ENCODE data around the gene CRIM1.

The CRIM1 gene

DNA sequence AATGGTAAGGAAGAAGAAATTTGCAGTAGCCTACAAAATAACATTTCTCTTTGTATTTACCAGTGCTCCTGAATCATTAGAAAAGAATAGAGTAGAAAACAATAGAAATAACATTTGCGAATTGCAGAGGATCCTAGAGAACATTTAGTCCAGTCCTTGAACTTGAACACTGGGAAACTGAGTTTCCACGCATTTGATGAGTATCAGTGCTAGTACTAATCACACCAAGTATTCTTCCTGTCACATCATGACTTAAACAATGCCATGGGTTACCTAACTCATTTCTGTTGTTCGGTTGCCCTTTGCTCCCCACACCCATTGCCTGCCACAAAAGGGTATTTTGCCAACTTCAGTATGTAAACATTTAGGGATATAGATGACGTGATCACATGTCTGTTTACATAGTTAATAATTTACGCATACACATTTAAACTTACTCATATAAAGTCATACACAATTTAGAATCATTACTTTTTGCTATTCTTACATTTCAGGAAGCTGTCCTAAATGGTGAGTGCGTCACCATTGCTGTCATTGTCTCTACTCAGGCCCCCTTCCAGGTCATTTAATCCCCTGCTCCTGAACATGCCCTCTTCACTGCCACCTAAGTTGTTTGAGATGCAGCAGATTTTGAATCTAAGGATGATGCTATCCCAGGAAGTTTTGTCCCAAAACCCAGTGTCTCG is 42.3 kb downstream of the CRIM1 start:
- DNase-seq (ENCODE audit: low spot score): no peak

- no peak for DNase-seq (ENCODE audit: low spot score)
These were observed 43.5 kb downstream of the CRIM1 start for GRCh38 chr2:36399050-36399449.

DNA sequence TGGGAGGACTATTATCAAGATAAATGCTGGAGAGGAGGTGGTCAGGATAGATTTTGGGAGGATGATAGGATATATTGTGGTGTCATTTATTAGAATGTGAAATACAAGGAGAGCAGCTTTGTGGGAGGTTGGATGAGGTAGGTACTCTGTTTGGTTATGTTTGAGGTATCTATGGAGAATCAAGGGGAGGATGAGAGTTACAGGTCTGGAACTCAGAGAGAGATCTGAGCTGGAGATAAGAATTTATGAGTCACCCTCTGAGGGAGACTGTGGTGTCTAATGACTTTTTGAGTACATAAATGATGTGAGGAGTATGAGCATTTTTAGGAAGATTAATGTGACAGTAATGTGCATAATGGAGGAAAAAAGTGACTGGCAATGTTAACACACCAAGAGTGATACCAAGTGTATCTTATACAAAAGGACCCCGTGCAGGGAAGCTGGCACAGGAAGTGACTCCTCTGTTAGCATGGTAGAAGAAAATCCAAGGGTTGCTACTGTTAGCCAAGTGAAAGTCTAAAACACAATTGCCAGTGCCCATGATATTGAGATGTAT is 48.2 kb downstream of the CRIM1 start:
- no peak for DNase-seq (ENCODE audit: low spot score)

- no peak for DNase-seq (ENCODE audit: low spot score)
These were observed 48.7 kb downstream of the CRIM1 start for GRCh38 chr2:36404318-36404717.

DNA sequence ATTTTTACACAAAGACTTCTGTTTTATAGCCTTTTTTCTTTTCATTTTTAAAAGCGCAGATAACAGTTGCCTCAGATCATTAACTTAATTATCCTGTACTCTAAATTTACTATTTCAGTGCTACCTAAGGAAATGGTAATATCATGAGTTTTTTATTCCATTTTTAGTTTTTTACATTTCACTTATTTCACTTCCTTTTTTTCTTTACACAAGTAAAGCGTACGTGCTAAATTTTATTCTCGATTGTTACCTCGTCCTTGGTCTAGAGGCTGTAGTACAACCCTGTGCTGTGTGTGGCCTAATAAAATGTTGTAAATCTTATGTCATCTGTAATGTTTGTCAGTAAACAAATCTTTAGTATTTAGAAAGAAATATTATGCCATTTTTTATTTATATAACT is 49.2 kb downstream of the CRIM1 start:
- DNase-seq (ENCODE audit: low spot score): no peak

DNA sequence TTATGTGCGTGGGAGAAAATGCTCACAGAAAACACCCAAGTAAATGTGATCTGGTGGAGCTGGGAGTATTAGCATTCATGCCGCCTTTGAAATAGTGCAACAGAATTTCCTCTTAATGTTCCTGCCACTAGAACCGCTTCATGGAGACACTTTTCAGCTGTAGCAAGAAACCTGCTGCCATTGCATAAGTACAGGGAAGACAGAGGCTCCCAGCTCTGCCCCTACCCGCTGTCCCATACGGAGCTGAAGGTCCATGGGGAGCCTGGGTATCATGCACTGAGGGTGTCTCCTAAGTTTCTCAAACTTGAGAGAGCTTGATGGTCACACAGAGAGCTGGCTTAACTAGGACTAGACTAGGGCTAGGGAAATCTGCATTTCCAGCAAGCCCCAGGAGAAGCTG is 49.6 kb downstream of the CRIM1 start:
- no peak for DNase-seq (ENCODE audit: low spot score)

DNA sequence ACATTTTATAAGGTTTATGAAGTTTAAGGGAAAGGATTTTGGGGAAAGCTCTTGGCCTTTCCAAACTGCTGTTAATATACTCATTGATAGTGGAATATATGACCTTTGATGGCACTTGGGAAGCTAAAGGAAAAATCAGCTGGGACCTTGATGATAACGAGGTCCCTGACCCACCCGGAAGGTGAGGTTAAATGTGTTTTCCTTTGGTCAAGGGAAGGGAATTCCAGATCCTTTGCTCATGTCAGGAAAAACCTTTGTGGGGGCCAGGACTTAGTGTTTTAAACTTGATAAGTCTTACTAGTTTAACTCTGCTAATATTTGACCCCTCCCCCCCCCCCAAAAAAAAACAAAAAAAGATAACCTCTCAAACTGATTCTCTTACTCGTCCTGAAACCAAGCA is 50.7 kb downstream of the CRIM1 start:
- DNase-seq (ENCODE audit: low spot score): no peak

DNA sequence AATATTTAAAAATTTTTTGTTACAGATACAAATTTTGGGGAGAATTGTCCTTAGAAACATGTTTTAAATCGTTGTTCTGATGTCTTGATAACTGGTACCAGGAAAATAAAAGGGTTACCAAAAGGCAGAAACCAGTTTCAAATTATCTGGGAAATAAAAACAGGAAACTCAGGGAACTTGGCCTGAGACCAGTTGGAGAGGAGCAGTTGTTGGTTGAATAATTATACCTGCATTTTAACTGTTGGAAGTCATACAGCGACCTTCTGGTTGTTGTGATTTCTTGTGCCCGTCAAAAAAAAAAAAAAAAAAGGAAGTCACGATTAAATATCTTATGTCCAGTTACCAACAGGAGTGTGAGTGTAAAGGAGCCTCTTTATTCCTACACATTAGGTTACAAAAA is 51.8 kb downstream of the CRIM1 start:
- DNase-seq (ENCODE audit: low spot score): no peak

GRCh38 chr2:36408198-36408703 is 52.7 kb downstream of the CRIM1 start:
- DNase-seq (ENCODE audit: low spot score): peak; percentile 72

- DNase-seq (ENCODE audit: low spot score): no peak
These were observed 53.8 kb downstream of the CRIM1 start for GRCh38 chr2:36409335-36409734.

DNA sequence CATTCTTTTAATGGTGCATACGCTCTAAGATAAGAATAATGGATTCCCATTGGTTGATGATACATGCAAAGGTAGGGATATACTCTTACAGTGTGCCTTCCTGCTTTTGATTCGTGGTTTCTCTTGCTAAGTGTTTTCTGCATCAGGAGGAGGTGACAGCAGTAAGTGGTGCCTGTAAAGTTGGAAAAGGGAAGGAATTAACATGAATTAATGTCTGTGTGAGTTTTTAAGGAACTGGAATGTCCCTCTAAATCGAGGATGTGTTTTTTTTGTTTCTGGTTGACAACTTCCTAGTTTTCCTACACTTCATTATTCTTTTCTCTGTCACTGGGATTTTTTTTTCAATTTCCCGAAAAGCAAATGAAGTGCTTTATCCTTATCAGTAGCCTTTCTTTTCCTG is 54.4 kb downstream of the CRIM1 start:
- no peak for DNase-seq (ENCODE audit: low spot score)

GRCh38 chr2:36410681-36411080 is 55.1 kb downstream of the CRIM1 start:
- DNase-seq (ENCODE audit: low spot score): no peak

DNA sequence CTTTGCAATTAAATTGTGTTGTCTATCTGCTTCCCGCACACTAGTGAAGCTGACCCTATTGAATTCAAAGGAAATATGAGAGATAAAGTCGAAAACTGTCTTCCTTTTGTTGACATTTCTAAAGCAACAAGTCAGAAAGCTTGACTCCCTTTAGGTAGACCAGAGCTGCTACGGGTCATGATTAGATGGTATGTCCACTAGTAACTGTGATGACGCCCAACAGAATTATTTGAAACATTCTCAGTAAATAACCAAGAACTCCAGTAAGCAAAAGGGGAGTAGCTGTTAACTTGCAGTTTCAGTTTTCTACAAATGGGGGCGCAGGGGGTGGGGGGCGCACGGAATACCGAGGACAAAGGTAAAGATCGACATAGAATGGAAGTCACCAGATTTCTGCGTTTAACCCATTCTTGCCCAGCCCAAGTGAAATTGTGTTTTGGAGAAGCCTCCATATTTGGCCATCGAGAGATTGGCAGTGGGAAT is 56.4 kb downstream of the CRIM1 start:
- DNase-seq (ENCODE audit: low spot score): no peak

- no peak for DNase-seq (ENCODE audit: low spot score)
These were observed 57.6 kb downstream of the CRIM1 start for GRCh38 chr2:36413218-36413617.

DNA sequence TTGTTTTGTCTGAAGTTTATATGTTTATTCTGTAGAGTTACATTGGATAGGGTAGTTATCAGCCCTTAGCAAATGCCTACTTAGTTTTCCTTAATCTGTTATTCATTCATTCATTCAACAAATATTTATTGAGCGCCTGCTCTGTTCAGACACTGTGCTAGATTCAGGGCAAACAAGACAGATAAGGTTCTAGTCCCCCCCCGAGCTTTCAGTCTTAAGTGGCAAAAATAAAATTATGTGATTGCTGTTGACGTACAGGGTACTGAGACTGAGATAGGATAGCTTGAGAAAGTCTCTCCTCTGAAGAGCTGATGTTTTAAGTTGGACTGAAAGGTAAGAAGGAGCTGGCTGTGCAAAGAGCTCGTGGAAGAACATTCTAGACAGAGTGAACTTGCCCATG is 58.7 kb downstream of the CRIM1 start:
- no peak for DNase-seq (ENCODE audit: low spot score)

DNA sequence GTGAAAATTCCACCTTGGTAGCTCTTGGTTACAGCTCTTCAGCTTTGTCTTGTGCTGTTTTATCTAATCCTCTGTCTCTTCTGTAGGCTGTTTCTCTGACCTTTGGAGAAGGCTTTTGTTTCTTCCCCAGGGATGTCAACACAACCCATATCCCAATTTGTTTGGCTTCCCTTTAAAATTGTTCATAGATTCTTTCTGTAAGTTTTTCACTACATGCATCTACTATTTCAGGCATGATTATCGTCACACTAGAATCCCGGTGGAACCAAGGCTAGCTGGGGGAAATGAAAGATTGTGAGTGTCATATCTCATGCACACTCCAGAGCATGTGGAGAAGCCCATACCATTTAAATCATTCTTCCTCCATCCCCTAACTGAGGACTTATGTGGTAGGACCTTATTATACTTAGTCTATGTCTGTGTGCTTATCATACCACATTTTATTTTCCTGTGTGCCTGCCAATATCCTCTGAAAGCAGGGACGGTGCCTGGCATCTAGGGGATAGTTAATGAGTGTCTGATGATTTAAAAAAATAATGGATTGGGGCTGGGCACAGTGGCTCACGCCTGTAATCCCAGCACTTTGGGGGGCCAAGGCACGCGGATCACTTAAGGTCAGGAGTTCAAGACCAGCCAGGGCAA is 59.9 kb downstream of the CRIM1 start:
- no peak for DNase-seq (ENCODE audit: low spot score)

DNA sequence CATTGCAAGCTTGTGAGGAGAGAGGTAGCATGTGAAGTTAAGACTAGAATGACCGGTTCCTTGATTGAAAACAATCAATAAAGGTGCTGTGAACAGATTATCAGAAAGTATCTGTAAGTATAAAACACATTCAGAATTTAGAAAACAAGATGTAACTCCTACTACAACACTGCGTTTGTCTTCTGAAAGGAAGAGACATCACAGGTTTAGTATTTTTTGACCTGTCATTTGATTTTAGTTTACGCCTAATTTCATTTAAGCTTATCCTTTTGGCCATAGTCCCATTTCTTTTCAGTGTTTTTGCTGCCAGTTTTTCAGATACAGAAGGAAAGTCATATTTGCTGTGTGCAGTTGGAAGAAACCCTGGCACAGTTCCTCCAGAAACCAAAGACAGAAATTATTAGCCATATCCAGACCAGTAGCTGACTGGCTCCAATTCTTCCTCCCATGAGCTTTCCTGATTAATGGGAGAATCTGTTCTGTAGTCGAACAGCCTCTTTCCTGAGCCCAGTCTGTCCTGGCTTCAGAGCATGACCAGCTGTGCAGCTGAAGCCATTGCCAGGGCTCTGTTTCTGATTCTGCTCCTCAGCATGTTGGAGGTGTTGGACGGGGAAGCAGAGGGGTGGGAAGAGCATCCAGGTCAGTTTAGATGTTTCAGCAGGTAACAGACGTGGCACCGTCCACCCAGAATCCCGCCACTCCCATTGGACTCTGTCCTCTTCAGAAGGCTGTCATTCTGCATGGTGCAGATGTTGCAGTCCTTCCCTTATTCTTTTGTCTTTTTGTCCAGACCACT is 61.0 kb downstream of the CRIM1 start:
- DNase-seq (ENCODE audit: low spot score): no peak

- DNase-seq (ENCODE audit: low spot score): no peak
These were observed 65.1 kb downstream of the CRIM1 start for GRCh38 chr2:36420569-36421181.

DNA sequence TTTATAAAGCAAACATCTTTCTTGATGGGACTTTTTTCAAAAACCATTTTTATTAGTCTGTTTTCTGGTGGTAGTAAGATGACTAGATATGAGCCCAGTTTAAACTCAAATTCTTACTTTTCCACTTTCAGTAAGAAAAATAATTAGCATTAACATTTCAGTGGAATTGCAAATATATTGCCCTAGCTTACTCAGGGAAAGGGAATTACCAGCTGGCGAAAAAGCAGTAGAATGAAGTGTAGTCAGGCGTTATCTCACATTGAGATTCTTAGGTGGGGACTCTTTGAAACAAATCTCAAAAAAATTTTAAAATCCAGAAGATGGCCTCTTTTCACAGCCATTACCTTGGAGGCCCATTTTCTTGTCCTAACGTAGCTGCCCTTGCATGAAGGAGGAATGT is 65.8 kb downstream of the CRIM1 start:
- DNase-seq (ENCODE audit: low spot score): no peak

DNA sequence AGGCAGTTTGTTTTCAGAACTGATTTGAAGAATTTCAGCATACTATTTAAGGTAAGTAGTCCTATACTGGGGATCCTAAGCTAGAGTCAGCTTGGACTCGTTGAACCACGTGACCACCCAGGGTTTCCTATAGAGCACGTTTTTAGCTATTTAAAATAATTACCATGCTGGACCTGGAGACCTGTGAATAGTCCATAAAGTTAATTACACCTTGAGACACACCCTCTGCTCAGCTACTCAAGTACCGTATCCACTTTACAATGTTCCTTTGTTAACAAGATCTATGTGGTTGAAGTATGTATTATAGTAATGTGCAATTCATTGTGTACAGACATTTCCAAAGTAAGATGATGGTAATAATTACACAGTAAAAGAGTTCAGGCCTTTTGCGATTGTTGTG is 67.6 kb downstream of the CRIM1 start:
- no peak for DNase-seq (ENCODE audit: low spot score)

DNA sequence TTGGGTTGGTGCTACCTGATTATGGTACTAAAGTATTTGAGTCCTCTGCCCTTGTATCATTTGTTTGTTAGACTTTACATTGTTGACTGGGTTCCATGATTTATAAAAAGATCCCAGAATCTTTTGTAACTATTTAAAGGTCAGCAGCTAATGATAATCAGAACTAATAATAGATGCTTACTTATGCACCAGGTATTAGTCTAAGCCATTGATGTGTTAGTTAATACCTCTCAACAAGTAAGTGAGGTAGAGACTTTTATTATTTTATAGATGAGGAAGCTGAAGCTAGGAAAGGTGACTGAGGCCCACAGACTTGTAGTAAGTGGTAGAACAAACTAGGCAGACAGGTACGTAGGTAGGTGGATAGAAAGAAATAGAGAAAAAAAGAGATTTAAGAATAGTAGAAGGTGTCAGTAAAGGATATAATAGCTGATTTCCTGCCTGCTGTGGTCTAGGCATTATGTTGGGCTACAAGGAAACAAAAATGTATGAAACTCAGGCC is 68.1 kb downstream of the CRIM1 start:
- DNase-seq (ENCODE audit: low spot score): no peak

All from ecto neural progenitor cell (in vitro differentiated cells).